H1 (cell line): ENCODE measurements around the gene SHOX. TPM values are rescaled to one million over a fixed set of nuclear protein-coding genes. Genes with fewer than 3 reads are reported as not detected.

Source experiments
- CTCF ChIA-PET: fragments of 300-600 bp; sonication (Branson Sonifier 250); formaldehyde crosslinking; loops from one replicate; lab custom pipeline; 2021; ENCODE audit not compliant: partially characterized antibody; lab: Charles Lee
- POLR2A ChIA-PET: fragments of 300-600 bp; sonication (Branson Sonifier 250); formaldehyde crosslinking; loops from one replicate; lab custom pipeline; 2021; ENCODE audit warnings: inconsistent platforms; ENCODE audit not compliant: partially characterized antibody; lab: Charles Lee
- DNase-seq, 2 experiments: peaks; one replicate each; pipeline versions ENCODE4 v3.0.0 to v3.0.0-alpha.2; 2010 to 2022; ENCODE audit warnings: low spot score in 2 of 2, low read depth in 1 of 2, mixed read lengths in 1 of 2
- FAIRE-seq: peaks from 2 replicates; lab custom pipeline; 2011; peaks lifted over from hg19 to GRCh38; lab: Jason Lieb, UNC
- H2AFZ ChIP-seq: 2 replicates; pipeline ENCODE4 v1.8.1; 2012; ENCODE audit warnings: low read length, inconsistent platforms
- H2AK5ac ChIP-seq: 2 replicates; pipeline ENCODE4 v1.6.1; 2013; ENCODE audit warnings: low read depth, low read length
- H2BK120ac ChIP-seq: replicated peaks from 2 replicates; pipeline ENCODE3; 2013; ENCODE audit warnings: low read depth, low read length, inconsistent platforms
- H2BK12ac ChIP-seq: 2 replicates; pipeline ENCODE4 v1.6.1; 2013; ENCODE audit warnings: low read depth, low read length
- H2BK15ac ChIP-seq: 2 replicates; pipeline ENCODE4 v1.6.1; 2013; ENCODE audit warnings: low read length
- H2BK20ac ChIP-seq: 2 replicates; pipeline ENCODE4 v1.6.1; 2013; ENCODE audit warnings: low read length
- H2BK5ac ChIP-seq: 2 replicates; pipeline ENCODE4 v1.6.1; 2013; ENCODE audit warnings: low read depth, low read length
- H3K14ac ChIP-seq: 2 replicates; pipeline ENCODE4 v1.6.1; 2013; ENCODE audit warnings: inconsistent platforms; ENCODE audit not compliant: insufficient read length
- H3K18ac ChIP-seq: 2 replicates; pipeline ENCODE4 v1.6.1; 2013; ENCODE audit warnings: low read length; ENCODE audit errors: extremely low read depth
- H3K23ac ChIP-seq: 2 replicates; pipeline ENCODE4 v1.6.1; 2013; ENCODE audit warnings: inconsistent platforms; ENCODE audit not compliant: insufficient read length
- H3K23me2 ChIP-seq: 2 replicates; pipeline ENCODE4 v1.6.1; 2013; ENCODE audit warnings: low read depth, low read length
- H3K27ac ChIP-seq: 2 replicates; pipeline ENCODE4 v1.6.1; 2011; ENCODE audit warnings: low read depth, low read length, inconsistent platforms
- H3K27me3 ChIP-seq, 4 experiments: replicated peaks in 1 of 4; 1 replicate in 1 of 4; 2 replicates in 3 of 4; pipeline versions ENCODE4 v1.6.1 to v1.8.1; 2011 to 2013; ENCODE audit warnings: low read length in 3 of 4, mild to moderate bottlenecking in 3 of 4, inconsistent platforms in 2 of 4, mixed read lengths in 2 of 4, moderate library complexity in 1 of 4; ENCODE audit not compliant: control insufficient read depth in 3 of 4, insufficient read depth in 3 of 4; ENCODE audit errors: extremely low read depth in 1 of 4
- H3K36me3 ChIP-seq, 4 experiments: 2 replicates each; pipeline versions ENCODE4 v1.6.1 to v1.8.1; 2011 to 2013; ENCODE audit warnings: mild to moderate bottlenecking in 4 of 4, low read length in 3 of 4, moderate library complexity in 2 of 4, control low read depth in 1 of 4, inconsistent platforms in 1 of 4; ENCODE audit not compliant: insufficient read depth in 4 of 4, control insufficient read depth in 2 of 4
- H3K4ac ChIP-seq: replicated peaks from 2 replicates; pipeline ENCODE3; 2013; ENCODE audit warnings: low read length, low read depth, mixed read lengths, inconsistent platforms; ENCODE audit not compliant: insufficient read length
- H3K4me1 ChIP-seq, 4 experiments: replicated peaks in 1 of 4; 1 replicate in 1 of 4; 2 replicates in 3 of 4; pipeline versions ENCODE4 v1.6.1 to v1.8.1; 2011 to 2013; ENCODE audit warnings: low read length in 3 of 4, inconsistent platforms in 2 of 4, mixed read lengths in 1 of 4; ENCODE audit not compliant: insufficient read depth in 4 of 4, control insufficient read depth in 3 of 4
- H3K4me2 ChIP-seq, 2 experiments: 2 replicates each; pipeline versions ENCODE4 v1.6.1 to v1.8.1; 2011 to 2013; ENCODE audit warnings: low read depth in 2 of 2, low read length in 2 of 2, control low read depth in 1 of 2, inconsistent platforms in 1 of 2, mild to moderate bottlenecking in 1 of 2; ENCODE audit not compliant: insufficient read depth in 1 of 2
- H3K4me3 ChIP-seq, 4 experiments: fragments of 200-600, 300-600 bp in 1 of 4; sonication (generic), shearing (Covaris generic), sonication (Bioruptor Twin) in 1 of 4; 2 replicates each; pipeline versions ENCODE4 v1.5.1 to v1.8.1; 2011 to 2016; ENCODE audit warnings: low read length in 4 of 4, low read depth in 3 of 4, control low read depth in 2 of 4, inconsistent platforms in 2 of 4, mild to moderate bottlenecking in 2 of 4, mixed read lengths in 1 of 4, moderate library complexity in 1 of 4; ENCODE audit not compliant: insufficient read depth in 2 of 4; ENCODE audit errors: extremely low read depth in 1 of 4
- H3K56ac ChIP-seq: replicated peaks from 2 replicates; pipeline ENCODE3; 2013; ENCODE audit warnings: low read depth, mild to moderate bottlenecking, mixed read lengths, low read length, inconsistent platforms; ENCODE audit not compliant: insufficient read length
- H3K79me1 ChIP-seq: 2 replicates; pipeline ENCODE4 v1.6.1; 2013; ENCODE audit warnings: low read depth, low read length, control low read depth
- H3K79me2 ChIP-seq, 2 experiments: 2 replicates each; pipeline versions ENCODE4 v1.6.1 to v1.8.1; 2012 to 2013; ENCODE audit warnings: low read length in 2 of 2, mild to moderate bottlenecking in 2 of 2, inconsistent platforms in 1 of 2; ENCODE audit not compliant: insufficient read depth in 2 of 2, control insufficient read depth in 1 of 2
- H3K9ac ChIP-seq, 4 experiments: replicated peaks in 1 of 4; 1 replicate in 1 of 4; 2 replicates in 3 of 4; pipeline versions ENCODE4 v1.6.1 to v1.8.1; 2011 to 2013; ENCODE audit warnings: low read depth in 3 of 4, low read length in 3 of 4, control low read depth in 2 of 4, mild to moderate bottlenecking in 2 of 4, moderate library complexity in 2 of 4, inconsistent platforms in 1 of 4; ENCODE audit errors: extremely low read depth in 1 of 4
- H3K9me3 ChIP-seq, 2 experiments: 2 replicates each; pipeline versions ENCODE4 v1.6.1 to v1.8.1; 2012 to 2013; ENCODE audit warnings: mild to moderate bottlenecking in 2 of 2, moderate library complexity in 2 of 2, control low read depth in 1 of 2, inconsistent platforms in 1 of 2, low read depth in 1 of 2, low read length in 1 of 2, mixed read lengths in 1 of 2; ENCODE audit not compliant: insufficient read depth in 2 of 2
- H4K20me1 ChIP-seq, 2 experiments: replicated peaks in 1 of 2; 2 replicates each; pipeline versions ENCODE3 to v1.8.1; 2011 to 2013; ENCODE audit warnings: inconsistent platforms in 2 of 2, low read length in 2 of 2, mild to moderate bottlenecking in 1 of 2; ENCODE audit not compliant: insufficient read depth in 2 of 2, control insufficient read depth in 1 of 2
- H4K5ac ChIP-seq: 2 replicates; pipeline ENCODE4 v1.6.1; 2013; ENCODE audit warnings: low read length, low read depth, mixed read lengths, inconsistent platforms; ENCODE audit not compliant: insufficient read length
- H4K8ac ChIP-seq: 2 replicates; pipeline ENCODE4 v1.8.0; 2013; ENCODE audit warnings: mild to moderate bottlenecking, moderate library complexity, low read length, inconsistent platforms; ENCODE audit not compliant: insufficient read depth; ENCODE audit errors: extremely low read depth
- H4K91ac ChIP-seq: replicated peaks from 2 replicates; pipeline ENCODE3; 2013; ENCODE audit warnings: low read length, mixed read lengths, inconsistent platforms; ENCODE audit not compliant: insufficient read length
- ATF2 ChIP-seq: IDR thresholded peaks from 2 replicates; pipeline ENCODE4 v1.6.1; 2012; ENCODE audit warnings: low read length, inconsistent platforms
- BCL11A ChIP-seq, 2 experiments: IDR thresholded peaks; one replicate each; pipeline ENCODE4 v1.6.1; 2011; ENCODE audit warnings: low read depth in 2 of 2, low read length in 2 of 2, mild to moderate bottlenecking in 2 of 2
- CREB1 ChIP-seq: IDR thresholded peaks from 2 replicates; pipeline ENCODE4 v1.6.1; 2012; ENCODE audit warnings: inconsistent platforms
- GTF2F1 ChIP-seq: IDR thresholded peaks from 2 replicates; pipeline ENCODE4 v1.6.1; 2012; ENCODE audit warnings: low read depth, low read length, improper control_type of control experiment, borderline replicate concordance
- JUN ChIP-seq: IDR thresholded peaks from 2 replicates; pipeline ENCODE4 v1.6.1; 2011; ENCODE audit warnings: low read depth, mild to moderate bottlenecking, improper control_type of control experiment, low read length
- KDM1A ChIP-seq: fragments of 200-600, 300-600 bp; sonication (generic); IDR thresholded peaks from 2 replicates; pipeline ENCODE4 v1.7.1; 2016; ENCODE audit warnings: mild to moderate bottlenecking, low read length, borderline replicate concordance
- KDM4A ChIP-seq: IDR thresholded peaks from one replicate; pipeline ENCODE4 v1.7.1; 2012; ENCODE audit warnings: low read depth, mild to moderate bottlenecking, moderate library complexity, low read length, inconsistent platforms; ENCODE audit not compliant: severe bottlenecking
- PHF8 ChIP-seq: fragments of 200-600 bp; sonication (generic); conservative IDR thresholded peaks from 2 replicates; pipeline ENCODE4 v1.7.1; 2012; ENCODE audit warnings: low read depth, mild to moderate bottlenecking, inconsistent platforms, low read length, moderate library complexity
- RFX5 ChIP-seq: IDR thresholded peaks from 2 replicates; pipeline ENCODE4 v1.6.1; 2011; ENCODE audit warnings: low read depth, low read length, improper control_type of control experiment, borderline replicate concordance
- SAP30 ChIP-seq: fragments of 300-600 bp; sonication (generic); IDR thresholded peaks from 2 replicates; pipeline ENCODE4 v1.7.1; 2012; ENCODE audit warnings: low read length, moderate library complexity, mild to moderate bottlenecking, inconsistent platforms; ENCODE audit not compliant: insufficient read depth, insufficient replicate concordance
- SP2 ChIP-seq: IDR thresholded peaks from 2 replicates; pipeline ENCODE4 v1.6.1; 2012; ENCODE audit warnings: mild to moderate bottlenecking, low read length, inconsistent platforms
- TBP ChIP-seq: IDR thresholded peaks from 2 replicates; pipeline ENCODE4 v1.6.1; 2011; ENCODE audit warnings: low read depth, low read length, improper control_type of control experiment
- TEAD4 ChIP-seq: IDR thresholded peaks from 2 replicates; pipeline ENCODE4 v1.6.1; 2012; ENCODE audit warnings: low read depth, low read length, inconsistent platforms, mixed read lengths
- ZNF274 ChIP-seq: IDR thresholded peaks from 2 replicates; pipeline ENCODE4 v1.7.0; 2012; ENCODE audit warnings: low read length, borderline replicate concordance; ENCODE audit errors: extremely low read depth
- WGBS, 2 experiments: shearing (Covaris generic) in 1 of 2; methylation state at CpG; one replicate each; pipeline versions ENCODE4 v1.1.6 to v1.1.7; 2013 to 2015; ENCODE audit warnings: low lambda C conversion rate in 2 of 2, mixed read lengths in 2 of 2, inconsistent platforms in 1 of 2, low coverage in 1 of 2, missing lambda C conversion rate in 1 of 2; ENCODE audit not compliant: insufficient replicate concordance in 2 of 2, insufficient coverage in 1 of 2, insufficient read length in 1 of 2; ENCODE audit errors: extremely low coverage in 1 of 2, missing lambda C conversion rate in 1 of 2; 5-methylcytosine and 5-hydroxymethylcytosine counted together
- polyA plus RNA-seq, 7 experiments: library from polyadenylated mRNA; depleted of rRNA in 3 of 7; stranded (reverse) in 5 of 7; unstranded in 2 of 7; fragments of >200 nt in 5 of 7; fragments of 200-250 nt in 2 of 7; gene quantifications; 1 replicate in 5 of 7; 2 replicates in 1 of 7; 4 replicates in 1 of 7; pipeline versions ENCODE4 v1.2.1 to v1.2.3, GENCODE V29; 2011 to 2013; ENCODE audit warnings: missing spikeins in 2 of 7, mixed read lengths in 2 of 7
- total RNA-seq: library from RNA; stranded (reverse); fragmentation: NEBNext Ultra II Directional; extraction: Animal tissue kit (Norgen Biotek cat#: 25700); gene quantifications from 2 replicates; pipeline ENCODE4 v1.2.1, GENCODE V29; 2021

The SHOX gene
- total and polyA plus RNA-seq, 2 of the 8 experiments (the other 6 are each of a cell fraction or from before 2014, with no cell fraction given) = 0.05 to 0.15 TPM

GRCh38 chrX:694800-695199 lies 64.2 kb downstream of the SHOX start:
- H3K79me1 ChIP-seq = no peaks in the 10 kb centered on the region
- no peak overlapping the region for H2BK12ac ChIP-seq
- no peak overlapping the region for H3K14ac ChIP-seq
- no peaks in the 10 kb centered on the region for H3K79me2 ChIP-seq
- H2BK5ac ChIP-seq = no peak overlapping the region
- no peak overlapping the region for H4K91ac ChIP-seq
- 91% methylated on average over 19 of the region's 19 CpGs; no CpG with 5 or more reads in 1 of the 2 experiments for WGBS, 2 experiments
- no peak overlapping the region for H3K23ac ChIP-seq
- no peak overlapping the region for H2BK120ac ChIP-seq
- FAIRE-seq (no peak), DNase-seq (no peak)
- H3K4ac ChIP-seq = no peak overlapping the region
- ChIA-PET CTCF (no interaction called here), POLR2A (no interaction called here)
- no peak overlapping the region for H3K4me2 ChIP-seq
- no peaks in the 10 kb centered on the region for H3K23me2 ChIP-seq
- no peaks in the 10 kb centered on the region for H3K36me3 ChIP-seq
- H2AK5ac ChIP-seq = no peak overlapping the region
- no peaks in the 10 kb centered on the region for H3K4me1 ChIP-seq
- H3K56ac ChIP-seq = no peak overlapping the region
- H3K9me3 ChIP-seq = no peaks in the 10 kb centered on the region
- H2BK15ac ChIP-seq = no peak overlapping the region
- H2BK20ac ChIP-seq = no peak overlapping the region
- no peak overlapping the region for H2AFZ ChIP-seq
- H4K5ac ChIP-seq = no peak overlapping the region
- no peaks in the 10 kb centered on the region for H3K27me3 ChIP-seq
- H3K4me3 ChIP-seq = no peak overlapping the region
- no peak overlapping the region for H3K18ac ChIP-seq
- H4K8ac ChIP-seq = no peak overlapping the region
- no peaks in the 10 kb centered on the region for H4K20me1 ChIP-seq
- H3K9ac ChIP-seq = no peak overlapping the region
- no peak overlapping the region for H3K27ac ChIP-seq
- TF ChIP-seq SAP30 (no peak), KDM1A (no peak), ZNF274 (no peak), CREB1 (no peak), BCL11A (IDR thresholded peaks at IDR 0.05; ENCODE audit: low read depth in 2 of 2, low read length in 2 of 2) (no peak), GTF2F1 (no peak), ATF2 (no peak), PHF8 (no peak), JUN (no peak), TEAD4 (no peak), KDM4A (no peak), RFX5 (no peak), TBP (no peak), SP2 (no peak)
